AG04450 (cell line): ENCODE measurements around the gene ABI3BP. TPM values are rescaled to one million over a fixed set of nuclear protein-coding genes. Genes with fewer than 3 reads are reported as not detected.

Experiments used
- CTCF ChIA-PET: fragments of 300-600, 350-600 bp; formaldehyde crosslinking; extraction: SDS; loops from one replicate; lab custom pipeline; 2022; ENCODE audit warnings: antibody characterized with exemption, inconsistent platforms; lab: Charles Lee
- POLR2A ChIA-PET: fragments of 350-600 bp; formaldehyde crosslinking; extraction: SDS; loops from one replicate; lab custom pipeline; 2021; ENCODE audit warnings: antibody characterized with exemption, inconsistent platforms; lab: Yijun Ruan, JAX
- DNase-seq: peaks from one replicate; pipeline ENCODE4 v3.0.0-alpha.2; 2011; ENCODE audit warnings: low read depth, low spot score
- H3K27ac ChIP-seq: one replicate; pipeline ENCODE4 v1.5.1; 2012; ENCODE audit warnings: low read depth, low read length, control low read depth
- H3K27me3 ChIP-seq: one replicate; pipeline ENCODE4 v1.6.0; 2012; ENCODE audit warnings: low read length; ENCODE audit not compliant: control insufficient read depth, insufficient read depth
- H3K4me3 ChIP-seq: 2 replicates; pipeline ENCODE4 v1.5.1; 2011; ENCODE audit warnings: mild to moderate bottlenecking, low read depth, low read length, control low read depth
- H3K9me3 ChIP-seq: 2 replicates; pipeline ENCODE4 v1.5.1; 2012; ENCODE audit warnings: low read length; ENCODE audit not compliant: control insufficient read depth, insufficient read depth
- polyA plus RNA-seq: library from polyadenylated mRNA; depleted of rRNA; stranded (reverse); fragments of >200 nt; gene quantifications from 2 replicates; pipeline ENCODE4 v1.2.3, GENCODE V29; 2011
- TF ChIP-seq, protein P1 (sequence below): IDR thresholded peaks from 2 replicates; pipeline ENCODE4 v1.5.1; 2011; ENCODE audit warnings: low read depth, low read length, control low read depth, inconsistent platforms

The ABI3BP gene
- polyA plus RNA-seq, 1 experiment, result 5.3 TPM

- POLR2A ChIA-PET, result no interaction called here
- DNase-seq, result no peak
- TF ChIP-seq, protein P1, sequence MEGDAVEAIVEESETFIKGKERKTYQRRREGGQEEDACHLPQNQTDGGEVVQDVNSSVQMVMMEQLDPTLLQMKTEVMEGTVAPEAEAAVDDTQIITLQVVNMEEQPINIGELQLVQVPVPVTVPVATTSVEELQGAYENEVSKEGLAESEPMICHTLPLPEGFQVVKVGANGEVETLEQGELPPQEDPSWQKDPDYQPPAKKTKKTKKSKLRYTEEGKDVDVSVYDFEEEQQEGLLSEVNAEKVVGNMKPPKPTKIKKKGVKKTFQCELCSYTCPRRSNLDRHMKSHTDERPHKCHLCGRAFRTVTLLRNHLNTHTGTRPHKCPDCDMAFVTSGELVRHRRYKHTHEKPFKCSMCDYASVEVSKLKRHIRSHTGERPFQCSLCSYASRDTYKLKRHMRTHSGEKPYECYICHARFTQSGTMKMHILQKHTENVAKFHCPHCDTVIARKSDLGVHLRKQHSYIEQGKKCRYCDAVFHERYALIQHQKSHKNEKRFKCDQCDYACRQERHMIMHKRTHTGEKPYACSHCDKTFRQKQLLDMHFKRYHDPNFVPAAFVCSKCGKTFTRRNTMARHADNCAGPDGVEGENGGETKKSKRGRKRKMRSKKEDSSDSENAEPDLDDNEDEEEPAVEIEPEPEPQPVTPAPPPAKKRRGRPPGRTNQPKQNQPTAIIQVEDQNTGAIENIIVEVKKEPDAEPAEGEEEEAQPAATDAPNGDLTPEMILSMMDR, result no peak
- Histone ChIP-seq H3K27ac (no peak overlapping the region), H3K27me3 (no peaks in the 10 kb centered on the region), H3K4me3 (no peak overlapping the region), H3K9me3 (no peaks in the 10 kb centered on the region)
- CTCF ChIA-PET, result no interaction called here
Observed at GRCh38 chr3:100766069-100766468, 227.2 kb downstream of the ABI3BP start.

DNA sequence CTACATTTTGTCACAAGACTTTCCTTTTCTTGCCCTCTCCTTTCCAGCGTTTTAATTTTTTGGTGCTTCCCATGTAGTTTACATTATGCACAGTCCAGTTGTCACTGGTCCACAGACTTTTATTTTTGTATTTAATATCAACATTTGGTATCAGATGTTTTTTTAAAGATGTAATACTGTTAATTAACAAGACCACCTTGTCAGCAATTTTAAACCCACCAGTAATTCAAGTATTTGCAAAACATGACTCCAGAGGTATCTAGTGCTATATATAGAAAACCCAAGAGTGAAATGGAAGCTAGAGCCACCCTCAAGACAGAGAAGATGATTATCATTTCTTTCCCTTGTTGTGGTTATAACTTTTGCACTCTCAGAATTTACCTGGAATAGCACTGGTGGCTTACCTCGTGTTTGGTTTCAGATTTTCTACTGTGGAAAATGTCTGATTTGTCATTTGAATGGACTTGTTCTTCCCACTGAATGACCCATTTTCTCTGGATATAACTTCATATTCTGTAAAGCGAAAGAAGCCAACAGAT is 227.7 kb downstream of the ABI3BP start:
- ChIA-PET POLR2A (no interaction called here), CTCF (no interaction called here)
- Histone ChIP-seq H3K27ac (no peak overlapping the region), H3K9me3 (no peaks in the 10 kb centered on the region), H3K4me3 (no peak overlapping the region), H3K27me3 (no peaks in the 10 kb centered on the region)
- no peak for DNase-seq
- TF ChIP-seq, protein P1, result no peak

- ChIA-PET POLR2A (no interaction called here), CTCF (interaction anchor here (0.7 to 1.8 kb wide), 7 partner anchors 9 to 434 kb away, joined by 3 to 5 read pairs (median 3); no protein-coding TSS in a partner anchor)
- TF ChIP-seq, protein P1, result no peak
Observed at GRCh38 chr3:100761951-100762350, 231.3 kb downstream of the ABI3BP start.

DNA sequence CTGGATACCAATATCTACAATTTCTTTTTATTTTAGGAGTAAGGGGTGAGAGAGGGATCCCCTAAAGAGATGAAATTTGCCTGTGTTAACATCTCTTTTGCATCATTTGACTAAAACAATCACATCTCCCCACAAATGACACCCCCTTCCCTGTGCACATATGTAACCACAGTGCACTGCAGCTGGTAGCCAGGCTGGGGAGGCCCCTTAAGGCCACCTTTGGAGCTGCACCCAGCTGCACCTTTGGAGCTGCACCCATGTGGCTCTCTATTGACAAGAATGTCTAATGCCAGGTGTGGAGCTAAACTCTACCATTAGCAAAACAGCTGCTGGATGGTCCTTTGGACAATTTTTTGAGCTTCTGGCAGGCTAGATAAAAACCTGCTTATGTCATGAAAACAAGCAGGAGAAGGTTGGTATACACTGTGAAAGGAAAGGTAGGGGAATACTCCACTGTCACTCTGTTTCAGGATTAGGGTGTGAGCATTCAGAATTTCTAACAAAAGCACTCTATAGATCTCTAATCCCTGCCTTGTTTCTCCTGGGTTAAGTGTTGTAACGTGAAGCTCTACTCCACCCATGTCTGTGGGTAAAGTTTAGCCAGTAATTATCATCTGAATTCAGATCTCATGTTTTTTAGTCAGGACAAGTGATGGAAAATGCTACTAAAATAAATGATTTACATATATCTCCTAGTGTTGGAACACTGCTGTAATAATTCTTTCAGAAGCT is 231.8 kb downstream of the ABI3BP start:
- TF ChIP-seq, protein P1, result peak; percentile 9; the same call in 1 of the 2 replicates
- Histone ChIP-seq H3K4me3 (no peak overlapping the region), H3K27ac (no peak overlapping the region), H3K9me3 (no peaks in the 10 kb centered on the region), H3K27me3 (no peaks in the 10 kb centered on the region)
- ChIA-PET CTCF (interaction anchor here (0.6 to 1.8 kb wide), 8 partner anchors 9 to 434 kb away, joined by 3 to 6 read pairs (median 4); no protein-coding TSS in a partner anchor), POLR2A (no interaction called here)
- no peak for DNase-seq

More at GRCh38 chr3:100761951-100762350, 231.3 kb downstream of the ABI3BP start:
- H3K9me3 ChIP-seq, result no peaks in the 10 kb centered on the region
- H3K27me3 ChIP-seq, result no peaks in the 10 kb centered on the region
- no peak overlapping the region for H3K4me3 ChIP-seq
- H3K27ac ChIP-seq, result no peak overlapping the region
- DNase-seq, result no peak

DNA sequence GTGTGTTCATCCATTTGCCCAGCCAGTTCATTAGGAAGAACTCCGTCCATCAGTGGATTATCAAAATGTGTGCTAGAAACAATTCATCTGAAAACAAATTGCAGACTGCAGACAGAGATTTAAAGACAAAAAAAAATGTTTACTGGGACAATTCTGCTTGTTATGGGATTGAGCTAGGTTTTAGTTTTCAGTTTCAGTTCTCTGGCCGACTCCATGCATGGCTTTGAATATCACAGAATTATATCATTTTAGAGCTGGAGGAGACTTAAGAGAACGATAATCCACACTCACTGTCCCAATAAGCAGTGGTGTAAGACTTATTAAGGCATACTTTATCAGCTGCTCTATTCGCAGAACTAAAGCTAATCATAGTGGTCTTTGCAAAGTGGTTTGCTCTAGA is 232.8 kb downstream of the ABI3BP start:
- Histone ChIP-seq H3K4me3 (no peak overlapping the region), H3K27me3 (no peaks in the 10 kb centered on the region), H3K27ac (no peak overlapping the region), H3K9me3 (no peaks in the 10 kb centered on the region)
- TF ChIP-seq, protein P1, result no peak
- no peak for DNase-seq
- ChIA-PET POLR2A (no interaction called here), CTCF (interaction anchor here (0.6 to 1.7 kb wide), 2 partner anchors 366 to 435 kb away, joined by 4 to 6 read pairs; no protein-coding TSS in a partner anchor)
